NCI-H1417 (cell line): ENCODE results near the gene ADSS1.
"Not testable (repeated sequence)": the region's sequence is repeated elsewhere in the genome, so short reads cannot be mapped to it uniquely, and the experiment has no call there.

Source experiments
- DNase-seq, 3 experiments: peaks; one replicate each; lab custom pipeline; 2025; lab: John Stamatoyannopoulos, UW

Gene ADSS1

DNA sequence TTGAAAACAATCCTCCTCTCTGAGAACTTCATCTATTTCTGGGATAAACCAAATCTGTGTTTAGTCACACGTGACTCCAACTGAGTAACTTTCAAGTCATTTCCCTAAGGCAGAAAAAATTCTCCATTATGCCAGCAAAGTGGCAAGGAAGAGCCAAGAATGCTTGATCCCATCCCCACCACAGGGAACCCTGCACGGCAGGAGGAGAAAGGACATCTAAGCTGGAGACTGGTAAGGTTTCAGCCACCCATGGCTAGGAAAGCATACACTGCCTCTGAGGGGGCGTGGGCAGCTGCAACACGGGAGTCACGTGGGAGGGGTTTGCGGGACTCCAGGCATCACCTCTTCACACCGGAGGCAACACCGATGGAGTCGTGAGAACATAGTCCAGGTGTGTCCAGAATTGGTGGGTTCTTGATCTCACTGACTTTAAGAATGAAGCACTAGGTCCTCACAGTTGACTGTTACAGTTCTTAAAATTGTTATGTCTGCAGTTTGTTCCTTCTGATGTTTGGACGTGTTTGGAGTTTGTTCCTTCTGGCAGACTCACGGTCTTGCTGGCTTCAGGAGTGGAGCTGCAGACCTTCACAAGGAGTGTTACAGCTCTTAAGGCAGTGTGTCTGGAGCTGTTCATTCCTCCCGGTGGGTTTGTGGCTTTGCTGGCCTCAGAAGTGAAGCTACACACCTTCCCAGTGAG lies 26.2 kb downstream of the ADSS1 start:
- DNase-seq: no peak

DNA sequence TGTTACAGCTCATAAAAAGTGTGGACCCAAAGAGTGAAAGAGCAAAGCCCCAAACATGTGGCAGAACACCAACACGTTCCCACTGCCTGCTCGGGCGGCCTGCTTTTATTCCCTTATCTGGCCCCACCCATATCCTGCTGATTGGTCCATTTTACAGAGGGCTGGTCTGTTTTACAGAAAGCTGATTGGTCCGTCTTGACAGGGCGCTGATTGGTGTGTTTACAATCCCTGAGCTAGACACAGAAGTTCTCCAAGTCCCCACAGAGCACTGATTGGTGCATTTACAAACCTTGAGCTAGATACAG lies 26.7 kb downstream of the ADSS1 start:
- not testable (repeated sequence) for DNase-seq

DNA sequence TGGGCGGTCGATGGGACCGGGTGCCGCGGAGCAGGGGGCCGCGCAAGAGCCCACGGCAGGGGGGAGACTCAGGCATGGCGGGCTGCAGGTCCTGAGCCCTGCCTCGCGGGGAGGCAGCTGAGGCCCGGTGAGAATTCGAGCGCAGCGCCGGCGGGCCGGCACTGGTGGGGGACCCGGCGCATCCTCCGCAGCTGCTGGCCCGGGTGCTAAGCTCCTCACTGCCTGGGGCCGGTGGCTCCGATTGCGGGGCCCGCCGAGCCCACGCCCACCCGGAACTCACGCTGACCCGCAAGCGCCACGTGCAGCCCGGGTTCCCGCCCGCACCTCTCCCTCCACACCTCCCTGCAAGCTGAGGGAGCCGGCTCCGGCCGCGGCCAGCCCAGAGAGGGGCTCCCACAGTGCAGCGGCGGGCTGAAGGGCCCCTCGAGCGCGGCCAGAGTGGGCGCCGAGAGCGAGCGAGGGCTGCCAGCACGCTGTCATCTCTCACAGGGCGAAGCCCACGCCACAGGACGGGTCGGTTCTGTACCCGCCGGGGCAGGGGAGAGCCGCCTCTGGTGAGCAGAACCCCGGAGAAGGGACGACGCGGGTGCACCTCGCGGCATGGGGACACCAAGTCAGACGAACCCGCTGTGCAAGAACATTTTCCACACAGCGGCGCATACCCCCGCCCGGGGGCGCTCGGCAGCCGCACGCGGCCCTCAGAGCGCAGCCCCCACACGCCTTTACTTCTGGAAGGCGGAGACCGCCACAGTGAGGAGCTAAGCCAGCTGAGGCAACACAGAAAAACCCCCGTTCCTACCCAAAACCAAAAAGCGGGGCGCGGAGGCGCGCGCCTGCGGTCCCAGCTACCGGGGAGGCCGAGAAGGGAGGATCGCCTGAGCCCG lies 27.8 kb downstream of the ADSS1 start:
- DNase-seq: no peak

DNA sequence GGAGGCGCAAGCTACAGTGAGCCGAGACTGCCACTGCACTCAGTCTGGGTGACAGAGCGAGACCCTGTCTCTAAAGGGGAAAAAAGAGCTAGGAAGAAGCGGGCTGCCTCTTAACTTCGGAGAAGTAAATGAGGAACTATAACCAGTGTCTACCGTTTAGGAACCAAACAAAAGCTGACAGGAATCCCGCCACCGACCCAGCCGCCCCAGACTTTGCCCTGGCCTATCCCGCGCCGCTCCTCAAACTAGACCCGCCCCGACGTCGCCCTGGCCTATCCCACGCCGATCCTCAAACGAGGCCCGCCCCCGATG lies 28.4 kb downstream of the ADSS1 start:
- no peak for DNase-seq

DNA sequence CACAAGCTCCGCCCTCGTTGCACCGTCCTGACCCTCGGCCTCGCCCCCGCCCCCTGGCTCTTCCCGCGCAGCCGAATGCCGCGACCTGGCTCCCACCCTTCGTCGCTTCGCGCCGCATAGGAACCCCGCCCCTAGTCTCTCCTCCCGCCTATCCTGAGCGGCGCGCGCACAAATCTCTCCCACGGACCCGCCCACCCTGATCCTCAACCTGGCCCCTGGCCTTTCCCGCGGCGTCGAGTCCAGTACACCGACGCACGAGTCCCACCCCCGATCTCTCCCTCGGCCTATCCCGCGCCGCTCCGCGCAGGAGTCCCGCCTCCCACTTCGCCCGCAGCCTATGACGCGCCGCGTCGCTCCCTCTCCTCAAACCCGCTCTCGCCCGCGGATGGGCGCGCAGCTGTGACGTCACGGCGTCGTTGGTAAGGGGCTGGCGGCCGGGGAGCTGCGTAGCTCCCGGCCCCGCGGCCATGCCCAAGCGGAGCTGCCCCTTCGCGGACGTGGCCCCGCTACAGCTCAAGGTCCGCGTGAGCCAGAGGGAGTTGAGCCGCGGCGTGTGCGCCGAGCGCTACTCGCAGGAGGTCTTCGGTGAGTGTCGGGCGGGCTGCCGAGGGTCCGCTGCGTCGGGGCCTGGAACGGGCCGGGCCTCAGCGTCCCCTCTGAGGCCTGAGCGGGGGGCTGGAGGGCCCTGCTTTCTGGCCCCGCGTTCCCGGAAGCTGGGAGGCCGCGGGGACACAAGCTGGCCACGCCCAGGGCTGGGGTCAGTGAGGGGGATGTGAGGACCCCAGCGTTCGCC lies 28.9 kb downstream of the ADSS1 start, which contains the start of gene SIVA1:
TSS of gene SIVA1 (plus strand) at position 413 of the 793 bp plus-strand sequence. CDS start at position 468, 55 bp downstream.
- peak; percentile 99 to 100 (median 99) for DNase-seq

DNA sequence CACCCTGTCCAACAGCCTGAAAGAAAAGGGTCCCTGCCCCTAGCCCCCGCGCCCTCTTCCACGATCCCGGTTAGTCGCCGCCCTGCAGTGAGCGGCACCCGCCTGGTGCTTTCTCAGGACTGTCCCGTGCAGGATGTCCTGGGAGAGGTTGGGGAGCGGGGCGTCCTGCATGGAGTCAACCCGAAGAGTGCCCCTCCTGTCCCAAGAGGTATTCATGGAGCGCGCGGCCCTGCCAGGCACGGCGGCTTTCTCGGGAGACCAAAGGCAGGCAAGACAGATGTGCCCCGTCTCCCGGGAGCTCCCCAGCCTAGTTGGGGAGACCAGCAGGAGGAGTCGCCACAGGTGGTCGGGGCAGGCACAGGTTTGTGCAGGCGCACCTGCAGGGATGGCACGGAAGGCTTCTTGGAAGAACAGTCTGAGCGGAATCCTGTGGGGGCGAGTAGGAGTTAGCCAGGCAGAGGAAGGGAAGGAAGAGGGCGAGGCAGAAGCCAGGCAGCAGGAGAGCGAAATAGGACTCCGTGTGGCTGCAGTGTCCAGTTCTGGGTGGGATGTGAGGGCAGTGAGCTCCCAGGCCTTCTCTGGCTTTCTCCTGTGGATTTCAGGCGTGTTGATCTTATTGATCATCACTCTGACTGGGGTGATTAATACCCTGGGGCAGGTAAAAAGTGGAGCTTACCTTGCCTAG lies 29.6 kb downstream of the ADSS1 start:
- peak in 1 of 3 experiments; percentile 45 for DNase-seq

DNA sequence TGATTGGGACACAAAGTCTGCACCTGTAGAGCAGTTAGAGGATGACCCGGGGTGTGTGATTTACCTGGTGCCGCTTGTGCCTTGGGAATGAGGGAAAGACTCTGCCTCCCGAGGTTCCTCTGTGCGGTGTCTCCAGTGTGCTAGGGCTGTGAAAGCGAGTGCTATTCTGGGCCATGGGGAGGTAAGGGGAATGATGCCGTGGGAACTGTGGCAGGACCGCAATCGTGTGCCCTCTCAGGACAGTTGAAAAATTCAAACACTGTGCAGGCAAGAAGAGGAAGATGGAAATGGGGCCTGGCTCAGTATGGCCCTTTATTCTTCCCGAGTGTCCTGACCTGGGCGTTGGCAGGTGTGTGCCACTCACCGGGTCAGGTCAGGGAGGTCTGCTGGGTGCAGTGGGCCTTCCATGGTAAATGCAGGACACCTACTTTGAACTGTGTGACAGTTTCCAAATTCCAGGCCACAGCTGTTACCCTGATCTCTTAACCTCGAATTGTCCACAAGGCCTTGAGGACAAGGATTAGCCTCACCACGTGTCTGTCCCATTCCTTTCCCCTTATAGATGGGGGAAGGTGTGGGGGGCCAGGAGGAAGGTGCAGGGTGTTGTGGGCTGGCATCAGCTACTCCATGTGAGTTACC lies 30.3 kb downstream of the ADSS1 start:
- no peak for DNase-seq

DNA sequence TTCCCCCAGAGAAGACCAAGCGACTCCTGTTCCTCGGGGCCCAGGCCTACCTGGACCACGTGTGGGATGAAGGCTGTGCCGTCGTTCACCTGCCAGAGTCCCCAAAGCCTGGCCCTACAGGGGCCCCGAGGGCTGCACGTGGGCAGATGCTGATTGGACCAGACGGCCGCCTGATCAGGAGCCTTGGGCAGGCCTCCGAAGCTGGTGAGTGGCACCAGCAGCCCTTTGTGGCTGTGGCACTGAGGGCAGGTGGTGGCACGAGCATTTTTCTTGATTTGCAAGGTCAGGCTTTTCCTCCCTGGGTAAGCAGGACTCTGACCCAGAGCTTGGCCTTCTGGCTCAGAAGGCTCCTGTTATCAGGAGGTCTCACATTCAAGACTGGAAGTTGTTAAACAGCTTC lies 31.6 kb downstream of the ADSS1 start:
- DNase-seq: no peak

DNA sequence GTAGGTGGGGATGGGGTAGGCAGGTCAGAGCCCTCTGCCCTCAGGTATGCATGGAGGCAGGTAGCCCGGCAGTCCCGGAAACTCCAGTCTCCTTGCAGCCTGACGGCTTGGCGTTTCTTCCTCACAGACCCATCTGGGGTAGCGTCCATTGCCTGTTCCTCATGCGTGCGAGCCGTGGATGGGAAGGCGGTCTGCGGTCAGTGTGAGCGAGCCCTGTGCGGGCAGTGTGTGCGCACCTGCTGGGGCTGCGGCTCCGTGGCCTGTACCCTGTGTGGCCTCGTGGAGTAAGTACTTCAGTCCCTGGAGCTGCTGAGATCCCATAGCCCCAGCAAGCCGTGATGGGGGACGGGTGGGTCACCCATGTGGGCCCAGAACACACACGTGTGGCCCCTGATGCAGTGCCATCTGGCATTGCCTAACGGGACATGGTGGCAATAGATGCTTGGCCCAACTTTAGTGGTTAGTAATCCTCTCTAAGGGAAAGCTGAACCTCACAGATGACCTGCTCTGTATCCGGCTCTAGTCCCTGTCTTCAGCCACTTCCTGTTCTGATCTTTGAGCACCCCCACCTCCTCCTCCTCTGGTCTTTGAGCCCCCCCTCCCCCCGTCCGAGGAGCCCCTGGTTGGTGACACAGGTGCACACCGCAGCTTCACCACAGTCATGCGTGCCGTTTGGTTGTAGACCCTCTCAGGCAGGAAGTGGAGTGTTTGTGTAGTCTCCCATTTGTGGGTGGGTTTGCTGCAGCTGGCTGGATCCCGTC lies 32.6 kb downstream of the ADSS1 start:
- no peak for DNase-seq

DNA sequence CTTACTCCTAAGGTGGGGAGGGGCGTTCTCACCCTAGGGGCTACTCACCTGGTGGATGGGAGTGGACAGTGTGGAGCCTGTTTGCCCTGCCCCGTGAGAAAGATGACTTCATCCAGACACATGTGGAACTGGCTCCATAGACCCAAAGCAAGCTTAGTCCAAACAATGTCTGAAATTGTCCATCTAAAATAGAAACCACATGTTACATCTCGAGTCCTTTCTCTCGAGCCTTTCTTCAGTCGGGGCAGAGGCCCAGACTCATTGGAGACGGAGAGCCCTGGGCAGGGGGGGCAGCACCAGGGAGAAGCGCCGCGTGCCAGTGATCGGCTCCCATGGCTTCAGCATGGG lies 33.2 kb downstream of the ADSS1 start:
- no peak for DNase-seq

DNA sequence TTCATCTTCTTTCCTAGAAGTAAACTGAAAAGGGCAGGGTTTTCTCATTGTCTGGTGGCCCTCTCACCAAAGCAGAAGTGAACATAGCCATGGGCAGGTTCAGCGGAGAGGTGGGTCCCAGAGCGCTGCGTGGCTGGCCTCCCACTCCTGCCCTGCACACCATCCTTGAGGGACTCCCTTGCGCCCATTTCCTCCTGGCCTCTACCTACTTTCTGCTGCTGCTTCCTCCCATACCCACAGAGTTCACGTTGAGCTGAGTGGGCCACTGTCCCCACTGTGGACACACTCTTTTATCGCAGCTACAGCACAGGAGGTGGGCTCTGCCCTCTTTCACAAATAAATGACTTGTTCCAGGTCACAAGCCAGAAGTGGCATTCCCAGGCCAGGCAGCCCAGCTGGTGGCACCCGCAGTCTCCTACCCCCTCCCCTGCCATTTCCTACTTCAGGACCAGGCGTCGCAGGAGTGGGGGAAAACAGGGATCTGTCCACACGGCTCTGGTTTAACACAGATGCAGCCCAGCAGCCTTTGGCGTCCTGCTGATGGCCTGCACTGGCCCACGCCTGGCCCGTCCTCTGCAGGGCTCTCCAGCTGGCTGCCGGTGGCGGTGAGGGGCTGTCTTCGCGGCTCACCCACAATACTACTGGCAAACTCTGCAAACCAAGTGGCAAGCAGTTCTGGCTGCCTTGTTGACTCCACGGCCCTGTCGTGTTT lies 33.8 kb downstream of the ADSS1 start:
- no peak for DNase-seq

DNA sequence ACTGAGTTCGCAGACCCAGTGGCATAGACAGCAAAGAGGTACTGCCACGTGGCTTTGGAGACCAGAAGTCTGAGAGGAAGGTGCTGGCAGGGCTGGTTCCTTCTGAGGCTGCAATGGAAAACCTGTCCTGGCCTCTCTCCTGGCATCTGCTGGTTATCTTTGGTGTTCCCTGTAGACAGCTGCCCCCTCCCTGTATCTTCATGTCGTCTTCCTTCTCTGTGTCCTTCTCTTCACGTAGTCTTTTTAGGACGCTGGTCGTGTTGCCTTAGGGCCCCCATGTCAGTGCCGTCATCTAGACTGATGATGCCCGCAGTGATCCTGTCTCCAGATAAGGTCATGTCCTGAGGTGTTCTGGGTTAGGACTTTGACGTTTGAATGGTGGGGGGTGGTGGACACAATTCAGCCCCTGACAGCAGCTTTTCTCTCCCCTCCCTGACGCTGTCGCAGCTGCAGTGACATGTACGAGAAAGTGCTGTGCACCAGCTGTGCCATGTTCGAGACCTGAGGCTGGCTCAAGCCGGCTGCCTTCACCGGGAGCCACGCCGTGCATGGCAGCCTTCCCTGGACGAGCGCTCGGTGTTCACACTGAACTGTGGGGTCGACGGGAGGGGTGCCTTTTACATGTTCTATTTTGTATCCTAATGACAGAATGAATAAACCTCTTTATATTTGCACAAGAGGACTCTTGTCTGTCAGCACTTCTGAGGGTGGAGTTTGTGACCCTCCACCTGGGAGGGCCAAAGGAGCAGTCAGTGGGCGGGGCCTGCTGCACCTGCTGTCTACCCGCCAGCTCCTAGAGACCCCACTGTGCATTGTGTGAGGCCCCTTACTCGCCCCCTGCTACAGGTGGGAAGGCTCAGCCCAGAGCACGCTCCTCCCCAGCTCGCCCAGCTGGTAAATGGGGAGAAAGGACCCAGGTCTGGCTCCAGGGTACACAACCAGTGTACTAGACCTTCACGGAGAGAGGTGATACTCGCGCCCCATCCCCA lies 35.2 kb downstream of the ADSS1 start:
- peak in 1 of 3 experiments; percentile 53 for DNase-seq

DNA sequence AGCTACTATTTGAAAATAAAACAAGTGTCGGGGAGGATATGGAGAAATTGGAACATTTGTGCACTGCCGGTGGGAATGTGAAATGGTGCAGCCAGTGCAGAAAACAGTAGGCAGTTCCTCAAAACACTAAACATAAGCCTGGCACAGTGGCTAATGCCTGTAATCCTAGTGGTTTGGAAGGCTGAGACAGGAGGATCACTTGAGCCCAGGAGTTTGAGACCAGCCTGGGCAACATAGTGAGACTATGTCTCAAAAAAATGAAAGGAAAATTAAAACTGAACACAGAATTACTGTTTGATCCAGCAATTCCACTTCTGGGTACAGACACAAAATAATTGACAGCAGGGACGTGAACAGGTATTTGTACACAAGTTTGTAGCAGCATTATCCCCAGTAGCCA lies 41.5 kb downstream of the ADSS1 start:
- DNase-seq: no peak

DNA sequence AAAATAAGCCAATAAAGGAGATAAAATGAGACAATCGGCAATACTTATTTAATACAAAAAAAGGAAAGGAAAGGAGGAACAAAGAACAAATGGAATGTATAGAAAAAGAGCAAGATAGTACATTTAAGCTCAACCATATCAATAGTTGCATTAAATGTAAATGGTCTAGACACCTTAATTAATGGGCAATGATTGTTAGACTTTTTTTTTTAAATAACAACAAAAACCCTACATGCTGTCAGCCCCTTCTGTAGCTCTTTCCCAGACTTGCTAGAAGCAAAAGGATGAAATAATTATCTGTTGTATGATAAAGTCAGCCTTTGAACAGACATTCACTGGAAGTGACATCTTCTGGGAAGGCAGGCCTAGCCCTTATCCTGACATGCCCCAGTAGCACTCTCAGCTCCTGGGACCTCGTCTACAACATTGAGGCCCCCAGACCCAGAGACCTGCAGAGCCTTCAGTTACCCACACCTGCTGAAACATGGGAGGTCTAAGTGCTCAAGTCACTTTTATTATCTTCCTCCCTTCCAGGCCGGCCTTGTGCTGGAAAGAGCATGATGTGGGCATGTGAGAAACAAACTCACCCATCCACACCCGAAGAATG lies 42.3 kb downstream of the ADSS1 start:
- DNase-seq: no peak

DNA sequence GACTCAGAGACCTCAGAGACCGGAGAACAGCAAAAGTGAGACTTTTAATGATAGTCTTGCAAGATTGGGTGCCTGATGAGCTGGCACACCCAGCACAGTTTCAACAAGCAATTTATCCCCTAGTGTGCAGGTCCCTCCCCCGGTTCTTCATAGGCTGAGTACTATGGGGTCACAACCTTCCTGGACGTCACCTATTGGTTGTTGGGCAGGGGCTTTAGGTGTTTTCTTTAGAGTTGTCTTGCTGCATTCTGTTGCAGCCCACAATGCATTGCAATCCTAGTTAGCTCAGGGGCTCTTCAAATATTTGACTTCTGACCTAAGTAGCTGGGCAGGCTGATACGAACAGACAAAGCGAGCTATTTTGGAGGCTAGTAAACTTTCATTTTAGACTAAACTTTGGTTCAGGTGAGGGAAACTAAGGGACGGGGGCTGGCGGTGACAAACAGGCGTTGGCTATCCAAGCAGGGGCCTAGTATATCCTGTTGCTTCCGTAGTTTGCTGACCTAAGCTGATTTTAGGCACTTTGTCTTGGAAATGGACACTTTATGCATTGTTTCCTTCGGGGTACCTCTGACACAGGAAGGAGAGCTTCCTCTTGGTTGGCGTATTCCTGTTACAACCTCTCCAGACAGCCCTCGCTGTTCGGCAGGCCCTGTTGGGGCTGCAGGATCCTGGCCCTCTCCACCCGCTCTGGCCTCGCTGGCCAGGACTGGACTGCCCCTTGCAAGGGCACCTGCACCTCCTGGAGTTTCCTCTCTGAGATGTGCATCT lies 43.0 kb downstream of the ADSS1 start:
- DNase-seq: no peak

DNA sequence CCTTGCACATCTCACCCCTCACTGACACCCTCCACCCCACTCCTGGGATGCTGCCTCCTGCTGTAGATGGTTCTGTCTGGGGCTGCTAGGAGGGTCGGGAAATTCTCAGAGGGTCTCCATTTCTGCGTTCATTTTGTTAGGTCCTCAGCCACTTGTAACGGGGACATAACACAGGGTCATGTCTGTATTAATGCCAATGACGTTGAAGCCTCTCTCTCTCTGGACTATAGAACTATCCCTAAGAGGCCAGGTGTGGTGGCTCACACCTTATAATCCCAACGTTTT lies 43.5 kb downstream of the ADSS1 start:
- no peak for DNase-seq

DNA sequence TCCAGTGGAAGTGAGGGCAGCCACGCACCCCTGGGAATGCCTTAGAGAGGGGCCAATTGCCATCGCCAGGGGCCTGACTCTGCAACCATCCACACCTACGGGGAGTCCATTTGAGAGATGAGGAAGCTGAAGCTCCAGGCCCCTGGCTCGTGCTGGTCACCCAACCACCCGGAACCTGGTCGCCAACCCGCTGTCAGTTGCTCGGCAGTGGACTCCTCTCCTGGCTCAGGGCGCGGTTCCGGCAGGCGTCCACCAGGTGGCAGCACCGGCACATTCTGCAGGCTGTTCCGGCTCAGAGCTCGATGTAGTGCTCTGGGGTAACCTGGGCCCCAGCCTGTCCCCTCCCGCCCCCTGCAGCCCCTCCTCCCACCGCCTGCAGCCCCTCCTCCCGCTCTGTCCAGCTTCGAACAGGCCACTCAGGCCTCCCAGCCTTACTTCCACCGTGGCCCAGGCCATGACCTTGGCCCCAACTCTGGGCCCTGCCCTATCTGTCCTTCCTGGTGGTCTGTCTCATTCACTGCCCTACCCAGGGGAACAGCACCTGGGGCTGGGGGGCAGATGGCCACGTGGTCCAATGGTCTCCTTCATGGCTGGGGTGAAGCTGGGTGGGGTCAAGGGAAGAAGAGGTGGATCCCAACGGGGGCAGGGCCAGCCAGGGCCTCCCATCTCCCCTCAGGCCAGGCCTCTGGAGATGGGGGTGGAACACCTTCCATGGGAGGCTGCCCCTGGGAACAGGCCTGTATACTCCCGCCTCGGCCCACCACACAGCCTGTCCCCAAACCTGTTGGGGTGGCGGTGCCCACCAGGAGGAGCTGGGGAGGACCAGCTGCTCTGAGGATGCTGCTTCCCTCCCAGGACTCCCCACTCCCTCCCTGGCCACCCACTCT lies 44.7 kb downstream of the ADSS1 start:
- DNase-seq: peak; percentile 68 to 86 (median 78)
